ENCODE results near the gene AMPH. TPM values are rescaled to one million over a fixed set of nuclear protein-coding genes. Genes with fewer than 3 reads are reported as not detected.

AMPH gene
- total RNA-seq, 4 donors from 2014 or later: 0.18 to 12.4 (median 2.5) TPM

- no peak for TF ChIP-seq POLR2A (IDR thresholded peaks at IDR 0.05)
- TF ChIP-seq, protein P1, sequence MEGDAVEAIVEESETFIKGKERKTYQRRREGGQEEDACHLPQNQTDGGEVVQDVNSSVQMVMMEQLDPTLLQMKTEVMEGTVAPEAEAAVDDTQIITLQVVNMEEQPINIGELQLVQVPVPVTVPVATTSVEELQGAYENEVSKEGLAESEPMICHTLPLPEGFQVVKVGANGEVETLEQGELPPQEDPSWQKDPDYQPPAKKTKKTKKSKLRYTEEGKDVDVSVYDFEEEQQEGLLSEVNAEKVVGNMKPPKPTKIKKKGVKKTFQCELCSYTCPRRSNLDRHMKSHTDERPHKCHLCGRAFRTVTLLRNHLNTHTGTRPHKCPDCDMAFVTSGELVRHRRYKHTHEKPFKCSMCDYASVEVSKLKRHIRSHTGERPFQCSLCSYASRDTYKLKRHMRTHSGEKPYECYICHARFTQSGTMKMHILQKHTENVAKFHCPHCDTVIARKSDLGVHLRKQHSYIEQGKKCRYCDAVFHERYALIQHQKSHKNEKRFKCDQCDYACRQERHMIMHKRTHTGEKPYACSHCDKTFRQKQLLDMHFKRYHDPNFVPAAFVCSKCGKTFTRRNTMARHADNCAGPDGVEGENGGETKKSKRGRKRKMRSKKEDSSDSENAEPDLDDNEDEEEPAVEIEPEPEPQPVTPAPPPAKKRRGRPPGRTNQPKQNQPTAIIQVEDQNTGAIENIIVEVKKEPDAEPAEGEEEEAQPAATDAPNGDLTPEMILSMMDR (IDR thresholded peaks at IDR 0.05): no peak
- peaks cover 0 to 4% (median 0%) of the 10 kb centered on the region in 4 donors for H3K4me1 ChIP-seq
- no peaks in the 10 kb centered on the region for H3K9me3 ChIP-seq
- H3K27ac ChIP-seq: no peak overlapping the region
- no peaks in the 10 kb centered on the region for H3K36me3 ChIP-seq
- H3K4me3 ChIP-seq: no peak overlapping the region
- H3K27me3 ChIP-seq: no peaks in the 10 kb centered on the region
- DNase-seq: no peak
Measured at GRCh38 chr7:38448054-38448453, 183.1 kb downstream of the AMPH start.

DNA sequence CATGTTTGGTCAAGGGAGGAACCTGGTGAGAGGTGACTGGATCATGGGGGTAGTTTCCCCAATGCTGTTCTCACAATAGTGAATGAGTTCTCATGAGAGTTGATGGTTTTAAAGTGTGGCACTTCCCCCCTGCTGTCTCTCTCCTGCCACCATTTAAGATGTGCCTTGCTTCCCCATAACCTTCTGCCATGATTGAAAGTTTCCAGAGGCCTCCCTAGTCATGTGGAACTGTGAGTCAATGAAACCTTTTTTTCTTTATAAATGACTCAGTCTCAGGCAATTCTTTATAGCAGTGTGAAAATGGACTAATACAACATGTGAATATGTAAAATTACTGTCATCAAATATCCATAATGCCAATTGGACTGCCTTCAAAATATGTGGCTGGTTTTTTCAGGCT lies 192.2 kb downstream of the AMPH start:
- Histone ChIP-seq H3K27ac (no peak overlapping the region), H3K4me3 (no peak overlapping the region), H3K27me3 (no peaks in the 10 kb centered on the region), H3K9me3 (no peaks in the 10 kb centered on the region), H3K36me3 (no peaks in the 10 kb centered on the region), H3K4me1 (no peaks in the 10 kb centered on the region)
- no peak for DNase-seq
- TF ChIP-seq, protein P1 (IDR thresholded peaks at IDR 0.05): no peak
- no peak for TF ChIP-seq POLR2A (IDR thresholded peaks at IDR 0.05)

DNA sequence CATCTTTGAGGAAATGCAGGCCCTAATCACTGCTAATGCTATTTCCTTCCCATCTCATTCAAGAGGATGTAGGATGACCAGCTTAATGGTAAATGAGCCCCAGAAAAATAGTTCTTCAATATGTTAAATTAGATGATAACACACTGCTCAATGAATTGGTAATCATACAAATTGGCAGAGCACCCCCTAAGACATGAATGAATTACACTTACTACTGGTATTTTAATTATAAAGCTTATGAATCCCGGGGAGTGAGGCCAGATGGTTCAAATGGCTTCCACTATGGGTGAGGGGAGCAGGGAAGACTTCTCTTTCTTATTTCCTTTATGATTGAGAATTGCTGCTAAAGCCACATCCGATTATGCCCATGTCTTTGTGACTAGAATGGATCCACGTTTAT lies 198.5 kb downstream of the AMPH start:
- Histone ChIP-seq H3K27ac (no peak overlapping the region), H3K4me3 (no peak overlapping the region), H3K27me3 (no peaks in the 10 kb centered on the region), H3K4me1 (no peaks in the 10 kb centered on the region), H3K9me3 (no peaks in the 10 kb centered on the region), H3K36me3 (no peaks in the 10 kb centered on the region)
- DNase-seq: no peak
- TF ChIP-seq, protein P1 (IDR thresholded peaks at IDR 0.05): no peak
- TF ChIP-seq POLR2A (IDR thresholded peaks at IDR 0.05): no peak

DNA sequence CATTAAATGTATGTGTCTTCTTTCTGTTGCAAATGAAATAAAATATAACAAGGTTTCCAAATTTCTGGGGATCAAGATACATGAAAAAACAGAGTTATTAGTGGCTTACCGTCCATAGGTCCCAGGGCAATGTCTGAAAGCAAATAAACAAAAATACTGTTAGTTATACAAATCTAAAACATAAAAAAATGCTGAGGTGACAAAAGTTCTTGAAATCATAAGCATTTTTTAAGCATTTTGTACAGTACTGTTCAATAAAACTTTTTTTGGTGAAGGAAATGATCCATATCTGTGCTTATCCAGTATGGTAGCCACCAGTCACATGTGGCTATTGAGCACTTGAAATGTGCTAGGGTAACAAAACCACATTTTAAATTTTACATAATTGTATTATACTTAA lies 199.1 kb downstream of the AMPH start:
- Histone ChIP-seq H3K36me3 (no peaks in the 10 kb centered on the region), H3K9me3 (no peaks in the 10 kb centered on the region), H3K4me3 (no peak overlapping the region), H3K27ac (no peak overlapping the region), H3K4me1 (no peaks in the 10 kb centered on the region), H3K27me3 (no peaks in the 10 kb centered on the region)
- TF ChIP-seq, protein P1 (IDR thresholded peaks at IDR 0.05): no peak
- no peak for TF ChIP-seq POLR2A (IDR thresholded peaks at IDR 0.05)
- no peak for DNase-seq

GRCh38 chr7:38429057-38429456 lies 202.1 kb downstream of the AMPH start:
- H3K4me1 ChIP-seq: no peaks in the 10 kb centered on the region
- H3K36me3 ChIP-seq: no peaks in the 10 kb centered on the region
- DNase-seq: no peak
- H3K4me3 ChIP-seq: no peak overlapping the region
- H3K27ac ChIP-seq: no peak overlapping the region
- TF ChIP-seq, protein P1 (IDR thresholded peaks at IDR 0.05): no peak
- TF ChIP-seq POLR2A (IDR thresholded peaks at IDR 0.05): no peak
- no peaks in the 10 kb centered on the region for H3K27me3 ChIP-seq
- H3K9me3 ChIP-seq: no peaks in the 10 kb centered on the region

GRCh38 chr7:38428041-38428440 lies 203.1 kb downstream of the AMPH start:
- no peak for DNase-seq
- no peaks in the 10 kb centered on the region for H3K36me3 ChIP-seq
- no peaks in the 10 kb centered on the region for H3K27me3 ChIP-seq
- no peaks in the 10 kb centered on the region for H3K9me3 ChIP-seq
- no peak overlapping the region for H3K27ac ChIP-seq
- no peak overlapping the region for H3K4me3 ChIP-seq
- TF ChIP-seq, protein P1 (IDR thresholded peaks at IDR 0.05): no peak
- no peak for TF ChIP-seq POLR2A (IDR thresholded peaks at IDR 0.05)
- no peaks in the 10 kb centered on the region for H3K4me1 ChIP-seq
